Parathyroid adenoma (tissue), 2 donors: ENCODE measurements around the gene ASB1.

Experiments
- H2AFZ ChIP-seq: fragments of 300-600 bp; sonication (generic); one replicate; pipeline ENCODE4 v1.7.0; 2017; ENCODE audit warnings: antibody characterized with exemption, mild to moderate bottlenecking
- H3K27ac ChIP-seq: fragments of 300-600 bp; sonication (generic); one replicate; pipeline ENCODE4 v1.7.0; 2017
- H3K27me3 ChIP-seq: fragments of 300-600 bp; sonication (generic); one replicate; pipeline ENCODE4 v1.7.0; 2017; ENCODE audit warnings: low read length; ENCODE audit not compliant: control insufficient read depth, insufficient read depth
- H3K36me3 ChIP-seq: fragments of 300-600 bp; sonication (generic); one replicate; pipeline ENCODE4 v1.7.0; 2017; ENCODE audit warnings: low read length; ENCODE audit not compliant: control insufficient read depth, insufficient read depth
- H3K4me1 ChIP-seq: fragments of 300-600 bp; sonication (generic); one replicate; pipeline ENCODE4 v1.7.0; 2017; ENCODE audit warnings: control low read depth
- H3K4me2 ChIP-seq: fragments of 300-600 bp; sonication (generic); one replicate; pipeline ENCODE4 v1.7.0; 2017; ENCODE audit warnings: low read length
- H3K4me3 ChIP-seq: fragments of 300-600 bp; sonication (generic); one replicate; pipeline ENCODE4 v1.7.0; 2017; ENCODE audit warnings: low read depth, low read length
- H3K79me2 ChIP-seq: fragments of 300-600 bp; sonication (generic); one replicate; pipeline ENCODE4 v1.7.0; 2017; ENCODE audit warnings: control low read depth
- H3K9ac ChIP-seq: fragments of 300-600 bp; sonication (generic); one replicate; pipeline ENCODE4 v1.7.0; 2017; ENCODE audit warnings: mild to moderate bottlenecking
- H3K9me3 ChIP-seq: fragments of 300-600 bp; sonication (generic); one replicate; pipeline ENCODE4 v1.7.0; 2017; ENCODE audit warnings: low read length; ENCODE audit not compliant: control insufficient read depth
- CTCF ChIP-seq: fragments of 300-600 bp; sonication (generic); IDR thresholded peaks from one replicate; pipeline ENCODE4 v1.7.0; 2017; ENCODE audit warnings: antibody characterized with exemption, mild to moderate bottlenecking
- donor health status: primary hyperparathyroidism.

The ASB1 gene

DNA sequence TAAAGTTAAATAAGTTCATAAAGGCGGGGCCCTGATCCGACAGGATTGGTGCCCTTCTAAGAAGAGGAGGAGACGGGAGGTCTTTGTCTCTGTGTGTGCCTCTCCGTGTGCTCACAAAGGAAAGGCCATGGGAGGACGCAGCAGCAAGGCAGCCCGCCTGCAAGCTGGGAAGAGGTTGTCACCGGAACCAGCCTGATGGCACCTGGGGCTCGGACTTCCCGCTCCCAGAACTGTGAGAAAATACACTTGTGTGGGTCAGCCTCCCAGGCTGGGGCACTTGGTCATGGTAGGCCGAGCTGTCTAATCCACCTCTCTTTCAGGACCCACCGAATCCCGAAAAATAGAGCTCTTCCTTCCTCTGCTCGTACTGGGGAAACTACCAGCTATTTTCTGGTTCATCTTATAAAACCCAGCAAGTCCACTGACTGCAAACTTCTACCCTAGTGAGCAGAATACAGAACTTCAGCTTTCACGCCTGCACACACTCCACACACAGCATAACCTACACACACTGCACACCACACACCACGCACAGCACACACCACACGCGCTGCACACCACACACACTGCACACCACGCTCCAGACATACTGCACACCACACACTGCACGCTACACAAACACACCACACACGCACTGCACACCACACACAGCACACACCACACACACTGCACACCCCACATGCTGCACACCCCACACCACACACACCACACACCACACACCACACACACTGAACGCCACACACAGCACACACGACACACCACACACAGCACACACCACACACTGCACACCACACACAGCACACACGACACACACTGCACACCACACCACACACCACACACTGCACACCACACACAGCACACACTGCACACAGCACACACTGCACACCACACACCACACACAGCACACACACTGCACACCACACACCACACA, 58.1 kb downstream of the ASB1 start:
- Histone ChIP-seq H3K27ac (no peak overlapping the region), H2AFZ (no peak overlapping the region), H3K36me3 (no peaks in the 10 kb centered on the region), H3K4me2 (no peak overlapping the region), H3K4me1 (no peaks in the 10 kb centered on the region), H3K9ac (no peak overlapping the region), H3K9me3 (no peaks in the 10 kb centered on the region), H3K4me3 (no peak overlapping the region), H3K27me3 (no peaks in the 10 kb centered on the region), H3K79me2 (no peaks in the 10 kb centered on the region)
- TF ChIP-seq CTCF, result no peak

GRCh38 chr2:238486123-238486848, 59.6 kb downstream of the ASB1 start:
- Histone ChIP-seq H2AFZ (no peak overlapping the region), H3K9me3 (no peaks in the 10 kb centered on the region), H3K4me1 (no peaks in the 10 kb centered on the region), H3K4me3 (no peak overlapping the region), H3K27ac (no peak overlapping the region), H3K36me3 (no peaks in the 10 kb centered on the region), H3K4me2 (no peak overlapping the region), H3K79me2 (no peaks in the 10 kb centered on the region), H3K9ac (no peak overlapping the region), H3K27me3 (no peaks in the 10 kb centered on the region)
- TF ChIP-seq CTCF, result no peak

- H2AFZ ChIP-seq, result no peak overlapping the region
- H3K9me3 ChIP-seq, result no peaks in the 10 kb centered on the region
- no peak for TF ChIP-seq CTCF
- no peak overlapping the region for H3K9ac ChIP-seq
- H3K4me3 ChIP-seq, result no peak overlapping the region
- no peaks in the 10 kb centered on the region for H3K4me1 ChIP-seq
- H3K4me2 ChIP-seq, result no peak overlapping the region
- H3K27me3 ChIP-seq, result no peaks in the 10 kb centered on the region
- H3K79me2 ChIP-seq, result no peaks in the 10 kb centered on the region
- no peak overlapping the region for H3K27ac ChIP-seq
- no peaks in the 10 kb centered on the region for H3K36me3 ChIP-seq
These were observed 60.4 kb downstream of the ASB1 start for GRCh38 chr2:238487134-238487533.

GRCh38 chr2:238487652-238488346, 61.1 kb downstream of the ASB1 start:
- Histone ChIP-seq H3K4me1 (no peaks in the 10 kb centered on the region), H3K4me2 (no peak overlapping the region), H3K79me2 (no peaks in the 10 kb centered on the region), H2AFZ (no peak overlapping the region), H3K4me3 (no peak overlapping the region), H3K36me3 (no peaks in the 10 kb centered on the region), H3K9me3 (no peaks in the 10 kb centered on the region), H3K27me3 (no peaks in the 10 kb centered on the region), H3K9ac (no peak overlapping the region), H3K27ac (no peak overlapping the region)
- TF ChIP-seq CTCF, result no peak
